GM19238 (cell line): ENCODE measurements around the gene PRSS33.

ENCODE experiments used
- DNase-seq: peaks from one replicate; pipeline ENCODE4 v3.0.0; 2011; ENCODE audit warnings: low spot score; ENCODE audit not compliant: insufficient read length

Gene PRSS33

GRCh38 chr16:2777903-2778629 is 9.3 kb downstream of the PRSS33 start:
- peak; percentile 47 for DNase-seq

- peak; percentile 95 for DNase-seq
Measured at GRCh38 chr16:2777231-2777902, 10.0 kb downstream of the PRSS33 start, which contains the start of gene ELOB. ELOB (minus strand) TSS chr16:2777280; CDS start chr16:2777239, 41 bp downstream.

- peak; percentile 42 for DNase-seq
Measured at GRCh38 chr16:2776500-2777139, 10.7 kb downstream of the PRSS33 start.

- DNase-seq = no peak
Measured at GRCh38 chr16:2775765-2776499, 11.4 kb downstream of the PRSS33 start.

- DNase-seq = no peak
Measured at GRCh38 chr16:2775131-2775716, 12.1 kb downstream of the PRSS33 start.

GRCh38 chr16:2774161-2774891 is 13.0 kb downstream of the PRSS33 start:
- DNase-seq = no peak

- DNase-seq = no peak
Measured at GRCh38 chr16:2773188-2773968, 14.0 kb downstream of the PRSS33 start.

GRCh38 chr16:2771496-2772402 is 15.6 kb downstream of the PRSS33 start:
- no peak for DNase-seq

GRCh38 chr16:2770057-2770951 is 17.1 kb downstream of the PRSS33 start:
- no peak for DNase-seq

GRCh38 chr16:2769675-2770056 is 17.7 kb downstream of the PRSS33 start:
- DNase-seq = no peak

- DNase-seq = no peak
Measured at GRCh38 chr16:2769100-2769529, 18.2 kb downstream of the PRSS33 start.

- no peak for DNase-seq
Measured at GRCh38 chr16:2768403-2769089, 18.8 kb downstream of the PRSS33 start.

- DNase-seq = no peak
Measured at GRCh38 chr16:2767891-2768290, 19.5 kb downstream of the PRSS33 start.

- DNase-seq = no peak
Measured at GRCh38 chr16:2767140-2767731, 20.1 kb downstream of the PRSS33 start.

GRCh38 chr16:2766430-2767139 is 20.8 kb downstream of the PRSS33 start:
- no peak for DNase-seq
